Psoas muscle (tissue), 8 donors: ENCODE measurements around the gene PTHLH. TPM values are rescaled to one million over a fixed set of nuclear protein-coding genes. Genes with fewer than 3 reads are reported as not detected.
A peak's percentile ranks its signal among the peaks of the same experiment; 100 is the strongest.

Experiments
- ATAC-seq, 4 donors: fragments of 200-7000 bp; cut with Tn5 transposase; one replicate each; pipeline ENCODE4 v1.9.1; 2020; ENCODE audit warnings: moderate library complexity in 3 of 4, mild to moderate bottlenecking in 2 of 4
- DNase-seq, 2 donors: peaks; one replicate each; pipeline ENCODE4 v3.0.0-alpha.2; 2020
- H3K27ac ChIP-seq: fragments of 200-600 bp; one replicate; pipeline ENCODE4 v1.8.0; 2022
- H3K27me3 ChIP-seq, 3 donors: fragments of 200-600 bp in 1 of 3; one replicate each; pipeline versions ENCODE4 v1.6.1 to v1.8.0; 2013 to 2022; ENCODE audit warnings: low read length in 2 of 3, mild to moderate bottlenecking in 2 of 3, moderate library complexity in 1 of 3; ENCODE audit not compliant: insufficient read depth in 3 of 3
- H3K36me3 ChIP-seq, 2 donors: fragments of 200-600 bp in 1 of 2; one replicate each; pipeline versions ENCODE4 v1.6.1 to v1.8.0; 2013 to 2022; ENCODE audit warnings: low read depth in 1 of 2, mild to moderate bottlenecking in 1 of 2, moderate library complexity in 1 of 2; ENCODE audit not compliant: insufficient read depth in 1 of 2
- H3K4me1 ChIP-seq: fragments of 200-600 bp; one replicate; pipeline ENCODE4 v1.8.0; 2022
- H3K4me3 ChIP-seq: fragments of 200-600 bp; one replicate; pipeline ENCODE4 v1.8.0; 2022; ENCODE audit warnings: mild to moderate bottlenecking
- H3K9me3 ChIP-seq: fragments of 200-600 bp; one replicate; pipeline ENCODE4 v1.8.0; 2022
- CTCF ChIP-seq: fragments of 200-600 bp; IDR thresholded peaks from one replicate; pipeline ENCODE4 v1.8.0; 2022; ENCODE audit warnings: antibody characterized with exemption
- WGBS, 3 donors: extraction: QIAGEN DNeasy Blood & Tissue Kit; methylation state at CpG; one replicate each; pipeline versions ENCODE4 v1.1.6 to v1.1.7; 2013; 5-methylcytosine and 5-hydroxymethylcytosine counted together
- intact Hi-C, 2 donors: fragments of 100-400 bp; cut with DNase I; formaldehyde crosslinking; loops; one replicate each; pipeline versions ENCODE4 v1.11.0 to v1.14.2; 2022
- long read RNA-seq, 2 donors: library from polyadenylated mRNA; unstranded; transcript quantifications; one replicate each; pipeline ENCODE4 v2.0.0, GENCODE V29; 2021
- polyA plus RNA-seq, 3 donors: library from polyadenylated mRNA; stranded (reverse); fragments of 200-250 nt; gene quantifications; one replicate each; pipeline ENCODE4 v1.2.3, GENCODE V29; 2013
- total RNA-seq, 4 donors: library from RNA; stranded (reverse); fragmentation: NEBNext Ultra II Directional in 2 of 4; extraction: Animal tissue kit (Norgen Biotek cat#: 25700) in 2 of 4; gene quantifications; one replicate each; pipeline versions ENCODE4 v1.2.1 to v1.2.4, GENCODE V29; 2021 to 2023
- donor health status: healthy with polysubstance abuse.
- donor health status: DM: no; HTN: no; CAD: no; lungs with moderate emphysema.
- donor health status: Bipolar disorder and iron deficiency.
- donor health status: healthy.
- donor health status: DM: yes; HTN: yes; CAD: no.
- donor health status: DM: no; HTN: no; CAD: no.
- donor health status: DM: no; HTN: no; CAD: no.
- donor health status: DM: yes; HTN: yes; CAD: no.

The PTHLH gene
- under 1 TPM in 1 of 4 donors, not detected in 3; 0.54 TPM for total RNA-seq
- polyA plus RNA-seq, result under 1 TPM; 0.08 to 0.30 (median 0.20) TPM
- long read RNA-seq, donor 1, result 0 reads
- long read RNA-seq, donor 2, result 0 reads

GRCh38 chr12:27972721-27973120 lies at the start of gene PTHLH:
Gene PTHLH, minus strand, starts transcription at chr12:27972733. Its CDS starts 3,239 bp downstream, at chr12:27969494.
- whole genome bisulfite sequencing, 3 donors, result 82 to 90% (median 85%) methylated on average over 2 of the region's 2 CpGs
- intact Hi-C loops, result loop anchor here in 1 of 2 donors (10.0 kb wide), 1 partner anchor 202 kb away; no protein-coding TSS in a partner anchor
- no peak for TF ChIP-seq CTCF

GRCh38 chr12:28021704-28022103 lies 49.2 kb upstream of the PTHLH start:
- intact Hi-C loops, result no loop called here
- no peak for ATAC-seq

More at GRCh38 chr12:27972721-27973120, at the start of gene PTHLH:
- Histone ChIP-seq H3K27me3 (peaks cover 0 to 87% (median 30%) of the 10 kb centered on the region in 3 donors), H3K9me3 (no peaks in the 10 kb centered on the region), H3K27ac (no peak within 1 kb of the TSS), H3K4me3 (no peak within 1 kb of the TSS), H3K4me1 (peaks cover 18% of the 10 kb centered on the region), H3K36me3 (no peaks in the 10 kb centered on the region)
- ATAC-seq, result no peak
- no peak for DNase-seq

GRCh38 chr12:28017873-28018255 lies 45.3 kb upstream of the PTHLH start:
- no peak for TF ChIP-seq CTCF
- H3K27ac ChIP-seq, result no peak overlapping the region
- ATAC-seq, result no peak
- no peak for DNase-seq
- WGBS, 3 donors, result 82 to 97% (median 83%) methylated on average over 1 of the region's 1 CpG
- peaks cover 4% of the 10 kb centered on the region for H3K4me1 ChIP-seq
- no peaks in the 10 kb centered on the region for H3K36me3 ChIP-seq
- no peaks in the 10 kb centered on the region for H3K27me3 ChIP-seq
- no peak overlapping the region for H3K4me3 ChIP-seq
- intact Hi-C loops, result no loop called here
- H3K9me3 ChIP-seq, result no peaks in the 10 kb centered on the region

More at GRCh38 chr12:28021704-28022103, 49.2 kb upstream of the PTHLH start:
- WGBS, 3 donors, result 93 to 97% (median 95%) methylated on average over 4 of the region's 4 CpGs
- no peak overlapping the region for H3K27ac ChIP-seq
- no peaks in the 10 kb centered on the region for H3K36me3 ChIP-seq
- no peak overlapping the region for H3K4me3 ChIP-seq
- H3K27me3 ChIP-seq, result no peaks in the 10 kb centered on the region
- H3K9me3 ChIP-seq, result no peaks in the 10 kb centered on the region
- no peak for TF ChIP-seq CTCF
- no peak for DNase-seq
- peaks cover 4% of the 10 kb centered on the region for H3K4me1 ChIP-seq

- Histone ChIP-seq H3K36me3 (no peaks in the 10 kb centered on the region), H3K4me1 (peaks cover 4% of the 10 kb centered on the region), H3K4me3 (no peak overlapping the region), H3K27ac (no peak overlapping the region), H3K27me3 (no peaks in the 10 kb centered on the region), H3K9me3 (no peaks in the 10 kb centered on the region)
- WGBS, 3 donors, result 27 to 38% (median 32%) methylated on average over 4 of the region's 4 CpGs
- TF ChIP-seq CTCF, result no peak
- no peak for DNase-seq
- intact Hi-C loops, result no loop called here
- peak in 3 of 4 donors; percentile 34 to 73 (median 50) for ATAC-seq
These were observed 44.8 kb upstream of the PTHLH start for GRCh38 chr12:28017126-28017872.
